NCI-H1092 treated with DMSO at 0.1 percent for 48 hours (cell line): ENCODE data around the gene RCBTB1.
"Not testable (repeated sequence)": the region's sequence is repeated elsewhere in the genome, so short reads cannot be mapped to it uniquely, and the experiment has no call there.

Experiments used
- DNase-seq: peaks from one replicate; lab custom pipeline; 2025; lab: John Stamatoyannopoulos, UW

Gene RCBTB1

DNA sequence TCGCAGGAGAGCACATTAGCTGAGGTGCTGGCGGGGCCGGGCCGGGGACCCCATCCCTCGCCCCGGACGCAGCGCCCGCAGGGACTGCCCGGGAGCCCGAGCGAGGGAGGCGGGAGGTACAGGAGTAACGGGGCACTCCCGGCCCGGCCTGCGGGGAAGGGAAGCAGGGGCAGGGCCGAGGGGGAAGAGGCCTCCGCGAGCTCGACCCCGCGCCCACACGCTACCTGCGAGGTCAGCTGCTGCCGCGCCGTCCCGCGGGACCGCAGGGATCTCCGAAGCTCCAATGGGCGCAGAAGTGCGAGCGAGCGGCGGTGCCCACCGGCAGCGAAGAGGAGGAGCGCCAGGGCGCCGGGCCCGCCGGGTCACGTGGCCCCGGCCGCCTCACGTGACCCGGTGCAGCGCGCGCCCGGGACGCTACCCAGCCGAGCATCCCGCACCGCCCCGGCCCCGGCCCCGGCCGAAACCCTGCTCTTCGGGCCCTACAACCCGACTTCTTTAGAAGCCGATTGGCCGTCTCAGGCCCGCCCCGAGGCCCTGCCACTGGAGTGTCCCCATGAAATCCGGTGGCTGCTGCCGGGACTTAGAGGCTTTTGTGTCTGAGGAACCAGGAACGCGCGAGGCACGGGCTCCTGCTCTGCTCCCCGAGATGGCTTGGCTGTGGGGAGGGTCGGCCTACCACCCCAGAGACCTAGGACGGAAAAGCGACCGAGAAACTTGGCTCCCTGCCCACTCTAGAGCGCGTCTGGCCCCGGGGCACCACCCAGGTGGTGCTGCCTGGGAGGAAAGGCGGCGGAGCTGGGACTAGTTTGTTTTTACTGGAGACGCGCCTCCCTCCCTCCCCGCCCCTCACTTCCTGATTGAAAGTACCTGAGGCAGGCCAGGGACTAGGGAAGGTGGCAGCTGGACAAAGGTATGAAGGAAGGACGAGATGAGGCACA, at the start of gene RCBTB1:
TSS of gene RCBTB1 (minus strand) at position 339 of the 938 bp plus-strand sequence. CDS start 18,279 bp downstream, outside the sequence.
- peak; percentile 66 for DNase-seq

GRCh38 chr13:49633710-49634109, 48.4 kb upstream of the RCBTB1 start:
- DNase-seq, result no peak

DNA sequence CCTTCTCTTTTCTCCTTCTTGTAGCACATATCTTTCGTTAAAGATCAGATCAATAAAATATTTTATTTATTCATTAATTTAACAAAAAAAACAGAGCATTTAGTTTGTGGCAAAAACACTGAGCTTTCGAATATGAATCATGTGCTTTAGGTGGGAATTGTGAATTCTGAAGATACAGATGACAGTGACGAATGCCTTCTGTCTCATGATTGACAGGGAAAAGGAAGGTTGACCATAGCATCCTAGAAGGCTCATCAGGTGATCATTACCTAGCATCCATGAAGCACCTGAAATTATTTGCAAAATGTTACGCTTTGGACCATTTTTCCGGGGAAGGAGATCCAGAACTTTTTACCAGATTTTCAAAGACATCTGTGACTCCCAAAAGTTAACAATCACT, 46.8 kb upstream of the RCBTB1 start:
- DNase-seq, result no peak

- no peak for DNase-seq
Measured at GRCh38 chr13:49630580-49630979, 45.2 kb upstream of the RCBTB1 start.

- DNase-seq, result no peak
Measured at GRCh38 chr13:49629947-49630346, 44.6 kb upstream of the RCBTB1 start.

- no peak for DNase-seq
Measured at GRCh38 chr13:49629196-49629938, 44.0 kb upstream of the RCBTB1 start.

- DNase-seq, result no peak
Measured at GRCh38 chr13:49627831-49628652, 42.7 kb upstream of the RCBTB1 start, which contains the start of gene ARL11. Gene ARL11 (plus strand): TSS chr13:49628507. CDS start chr13:49630448, 1,941 bp downstream.

DNA sequence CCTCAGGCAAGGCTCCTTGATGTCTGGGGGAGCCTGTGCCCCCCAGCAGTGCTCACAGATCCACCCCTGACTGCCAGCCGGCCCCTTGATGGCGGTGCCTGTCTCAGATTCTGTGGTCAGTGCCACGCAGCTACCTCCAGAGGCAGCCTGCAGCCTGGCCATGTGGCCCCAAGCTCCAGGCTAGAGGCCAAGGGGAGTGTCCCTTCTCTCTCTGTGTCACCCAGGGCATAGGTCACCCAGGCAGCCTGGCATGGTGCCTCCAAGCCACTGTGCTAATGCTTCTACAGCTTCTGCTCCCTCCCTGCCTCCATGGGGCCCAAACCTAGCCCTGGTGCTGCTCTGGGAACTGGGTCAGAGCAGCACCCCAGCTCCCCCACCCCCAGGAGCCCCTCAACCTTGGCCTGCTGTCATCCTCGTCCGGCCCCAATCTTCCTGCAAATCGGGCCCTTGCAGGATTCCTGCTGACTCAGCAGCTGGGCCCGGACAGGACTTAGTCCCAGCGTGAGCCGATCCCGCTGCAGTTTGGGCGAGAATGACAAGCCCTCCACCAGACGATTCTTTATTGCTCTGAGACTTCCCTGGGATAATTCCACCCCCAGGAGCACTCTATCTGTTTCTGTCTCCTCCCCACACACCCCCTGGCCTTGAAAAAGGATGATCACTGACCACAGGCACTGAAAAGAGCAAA, 40.2 kb upstream of the RCBTB1 start:
- no peak for DNase-seq

DNA sequence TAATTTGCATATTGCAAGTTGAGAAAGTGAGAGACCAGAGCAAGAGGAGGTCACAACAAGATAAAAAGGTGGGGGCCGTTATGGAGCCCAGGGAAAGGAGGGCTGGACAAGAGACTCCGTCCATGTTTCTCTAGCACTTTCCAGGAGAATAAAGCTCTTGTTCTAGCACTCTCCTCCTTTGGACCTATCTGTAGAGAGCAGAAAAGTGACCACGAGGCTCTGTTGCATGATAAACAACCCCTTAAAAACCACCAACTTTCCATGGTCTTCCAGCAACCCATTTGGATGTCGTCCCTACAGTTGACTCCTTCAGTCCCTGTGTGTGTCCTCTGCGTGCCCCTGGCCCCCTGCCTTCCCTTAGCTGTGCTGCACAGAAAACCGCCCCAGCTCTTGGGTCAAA, 38.9 kb upstream of the RCBTB1 start:
- no peak for DNase-seq

DNA sequence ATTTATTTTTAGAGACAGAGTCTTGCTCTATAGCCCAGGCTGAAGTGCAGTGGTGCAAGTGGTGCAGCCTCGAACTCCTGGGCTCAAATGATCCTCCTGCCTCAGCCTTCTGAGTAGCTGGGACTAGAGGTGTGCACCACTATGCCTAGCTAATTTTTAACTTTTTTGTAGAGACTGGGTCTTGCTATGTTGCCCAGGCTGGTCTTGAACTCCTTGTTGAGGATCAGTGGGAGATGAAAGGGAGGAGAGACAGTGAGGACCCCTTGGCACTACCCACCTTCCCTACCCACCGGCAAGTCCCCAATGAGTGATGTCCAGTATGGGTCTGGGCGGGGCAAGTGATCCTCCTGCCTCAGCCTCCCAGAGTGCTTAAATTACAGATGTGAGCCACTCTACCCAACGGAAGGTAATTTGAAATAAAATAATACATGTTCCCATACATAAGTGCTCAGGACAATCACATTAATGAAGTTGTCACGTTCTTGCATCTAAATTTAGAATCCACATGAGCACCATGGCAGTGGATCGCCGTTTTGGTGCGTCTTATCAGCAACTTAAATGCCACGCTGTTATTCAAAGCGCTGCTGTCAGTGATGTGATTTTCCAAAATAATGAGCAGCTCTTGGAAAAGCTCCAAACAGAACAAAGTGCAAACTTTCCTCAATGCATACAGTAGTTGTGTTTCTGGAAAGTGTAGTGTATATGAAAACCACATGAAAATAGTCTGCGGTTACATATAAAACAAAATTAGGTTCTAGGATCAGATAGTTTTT, 37.0 kb upstream of the RCBTB1 start:
- DNase-seq, result no peak

DNA sequence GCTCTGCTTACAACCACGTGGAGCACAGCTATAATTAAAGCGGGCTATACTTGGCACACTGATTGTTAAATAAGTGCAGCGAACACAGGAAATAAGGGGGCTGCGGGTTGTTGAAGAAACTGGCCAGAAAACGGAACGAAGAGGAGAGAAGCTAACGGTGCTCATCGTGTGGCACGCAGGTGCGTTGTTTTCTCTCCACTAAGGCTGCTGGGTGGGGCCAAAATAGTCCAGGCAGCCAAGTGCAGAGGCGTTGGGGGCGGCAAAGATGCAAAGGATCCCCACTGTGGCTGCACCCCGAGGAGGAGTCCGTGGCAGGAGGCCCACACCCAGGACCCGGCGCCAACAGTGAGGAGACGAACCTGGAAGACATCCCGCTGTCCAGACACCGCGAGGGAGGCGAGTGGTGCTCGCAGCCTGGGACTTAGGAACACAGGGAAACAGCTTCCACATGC, 34.8 kb upstream of the RCBTB1 start:
- peak; percentile 26 for DNase-seq

GRCh38 chr13:49616676-49617065, 31.3 kb upstream of the RCBTB1 start:
- no peak for DNase-seq

DNA sequence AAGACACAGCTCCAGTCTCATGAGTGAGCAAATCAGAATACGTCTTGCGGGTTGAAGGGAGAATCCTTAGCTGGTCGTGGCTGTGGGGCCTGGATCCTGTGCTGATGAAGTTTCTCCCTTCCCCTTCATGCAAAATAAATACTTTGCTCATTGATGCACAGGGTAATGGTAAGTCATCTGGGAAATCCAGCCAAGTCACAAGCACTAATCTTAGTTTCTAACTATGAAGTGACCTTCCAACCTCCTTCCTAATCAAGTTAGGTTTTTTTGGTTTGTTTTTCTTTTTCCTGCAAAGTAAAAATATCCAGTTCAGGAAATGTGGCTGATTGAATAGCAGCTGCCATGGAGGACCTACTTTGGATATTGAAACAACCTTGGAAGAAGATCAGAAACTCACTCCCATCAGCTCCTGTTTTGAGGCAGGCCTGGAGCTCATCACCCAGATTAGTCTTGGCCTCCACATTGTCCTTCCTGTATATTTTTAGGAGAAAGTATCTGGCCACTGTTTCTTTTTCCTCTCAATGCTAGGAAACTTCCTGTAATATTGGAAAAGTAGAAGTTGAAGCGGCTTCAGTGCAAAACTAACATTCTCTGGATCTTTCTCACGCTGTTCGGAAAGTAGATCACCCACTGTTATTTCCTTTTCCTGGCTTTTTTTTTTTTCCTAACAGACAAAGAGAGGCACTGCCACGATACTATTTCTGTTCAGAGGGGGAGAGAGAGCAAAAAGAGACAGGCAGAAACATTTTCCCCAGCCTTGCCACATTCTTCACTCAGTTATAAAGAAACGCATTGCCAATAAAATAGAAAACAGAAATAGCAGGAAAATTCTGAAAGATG, 30.7 kb upstream of the RCBTB1 start:
- DNase-seq, result no peak

GRCh38 chr13:49612042-49612441, 26.7 kb upstream of the RCBTB1 start:
- DNase-seq, result not testable (repeated sequence)

DNA sequence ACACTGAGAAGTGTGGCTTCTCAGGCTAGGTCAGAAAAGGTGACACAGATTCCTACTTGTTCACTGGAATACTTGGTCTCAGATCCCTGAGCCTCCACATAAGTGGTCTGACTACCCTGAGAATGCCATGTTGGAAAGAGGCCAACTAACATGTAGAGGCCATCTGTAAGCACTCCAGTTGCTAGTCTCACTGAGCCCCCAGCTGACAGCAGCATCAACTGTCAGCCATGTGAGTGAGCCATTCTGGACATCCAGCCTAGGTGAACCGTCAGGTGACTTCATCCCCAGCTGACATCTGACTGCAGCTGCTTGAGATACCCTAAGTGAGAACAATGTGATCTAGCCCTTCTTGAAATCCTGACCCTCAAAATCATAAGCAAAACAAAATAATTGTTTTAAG, 24.8 kb upstream of the RCBTB1 start:
- DNase-seq, result peak; percentile 57

DNA sequence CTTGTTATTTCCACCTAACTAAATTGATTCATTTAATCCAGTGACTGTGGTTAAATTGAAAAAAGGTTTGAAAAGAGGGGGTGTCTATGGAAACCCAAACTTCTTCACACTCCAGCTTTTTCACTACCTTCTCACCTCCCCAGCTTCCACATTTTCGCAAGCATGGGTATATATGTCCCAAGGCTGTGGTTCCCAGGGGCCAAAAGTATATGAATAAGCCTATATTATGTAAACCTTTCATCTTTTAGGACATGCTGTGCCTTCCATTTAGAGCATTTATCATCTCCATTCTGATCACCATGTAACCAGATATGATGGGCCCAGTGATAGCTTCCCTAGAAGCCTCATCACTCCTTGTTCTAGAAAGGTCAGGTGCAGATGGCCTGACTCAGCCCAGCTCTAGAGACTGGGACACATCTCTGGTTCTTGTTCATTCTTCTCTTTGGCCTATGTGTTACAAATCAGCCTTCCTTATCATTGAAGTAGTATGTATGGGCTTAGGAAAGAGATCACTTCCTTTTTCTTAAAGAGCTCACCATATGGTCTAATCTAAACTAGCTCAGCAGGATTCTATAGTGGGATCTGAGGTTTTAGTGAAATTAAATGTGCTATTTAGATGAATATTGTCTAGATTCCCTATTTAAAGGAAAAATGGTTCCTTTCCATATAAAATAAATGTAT, 23.4 kb upstream of the RCBTB1 start:
- no peak for DNase-seq

GRCh38 chr13:49607761-49608160, 22.4 kb upstream of the RCBTB1 start:
- no peak for DNase-seq

- DNase-seq, result peak; percentile 71
Measured at GRCh38 chr13:49606747-49607648, 21.6 kb upstream of the RCBTB1 start.
